H1 (cell line): ENCODE measurements around the gene TMEM178B. TPM values are rescaled to one million over a fixed set of nuclear protein-coding genes. Genes with fewer than 3 reads are reported as not detected.

ENCODE experiments used
- SP4 ChIP-seq: IDR thresholded peaks from 2 replicates; pipeline ENCODE4 v1.6.1; 2012; ENCODE audit warnings: low read length, inconsistent platforms
- SRF ChIP-seq: IDR thresholded peaks from 2 replicates; pipeline ENCODE4 v1.6.1; 2011; ENCODE audit warnings: mild to moderate bottlenecking, low read depth, low read length, moderate library complexity
- polyA plus RNA-seq, 7 experiments: library from polyadenylated mRNA; depleted of rRNA in 3 of 7; stranded (reverse) in 5 of 7; unstranded in 2 of 7; fragments of >200 nt in 5 of 7; fragments of 200-250 nt in 2 of 7; gene quantifications; 1 replicate in 5 of 7; 2 replicates in 1 of 7; 4 replicates in 1 of 7; pipeline versions ENCODE4 v1.2.1 to v1.2.3, GENCODE V29; 2011 to 2013; ENCODE audit warnings: missing spikeins in 2 of 7, mixed read lengths in 2 of 7
- total RNA-seq: library from RNA; stranded (reverse); fragmentation: NEBNext Ultra II Directional; extraction: Animal tissue kit (Norgen Biotek cat#: 25700); gene quantifications from 2 replicates; pipeline ENCODE4 v1.2.1, GENCODE V29; 2021

Gene TMEM178B
- total and polyA plus RNA-seq, 2 of the 8 experiments (the other 6 are each of a cell fraction or from before 2014, with no cell fraction given) = 5.3 to 18.1 TPM

- no peak for TF ChIP-seq SRF
- TF ChIP-seq SP4 = no peak
Observed at GRCh38 chr7:141181812-141182211, 107.9 kb downstream of the TMEM178B start (continued).
